Measurements from ENCODE around the gene TMCC2. TPM values are rescaled to one million over a fixed set of nuclear protein-coding genes. Genes with fewer than 3 reads are reported as not detected.

Gene TMCC2
- polyA plus RNA-seq, 4 donors, result 6.3 to 8.3 (median 7.6) TPM

DNA sequence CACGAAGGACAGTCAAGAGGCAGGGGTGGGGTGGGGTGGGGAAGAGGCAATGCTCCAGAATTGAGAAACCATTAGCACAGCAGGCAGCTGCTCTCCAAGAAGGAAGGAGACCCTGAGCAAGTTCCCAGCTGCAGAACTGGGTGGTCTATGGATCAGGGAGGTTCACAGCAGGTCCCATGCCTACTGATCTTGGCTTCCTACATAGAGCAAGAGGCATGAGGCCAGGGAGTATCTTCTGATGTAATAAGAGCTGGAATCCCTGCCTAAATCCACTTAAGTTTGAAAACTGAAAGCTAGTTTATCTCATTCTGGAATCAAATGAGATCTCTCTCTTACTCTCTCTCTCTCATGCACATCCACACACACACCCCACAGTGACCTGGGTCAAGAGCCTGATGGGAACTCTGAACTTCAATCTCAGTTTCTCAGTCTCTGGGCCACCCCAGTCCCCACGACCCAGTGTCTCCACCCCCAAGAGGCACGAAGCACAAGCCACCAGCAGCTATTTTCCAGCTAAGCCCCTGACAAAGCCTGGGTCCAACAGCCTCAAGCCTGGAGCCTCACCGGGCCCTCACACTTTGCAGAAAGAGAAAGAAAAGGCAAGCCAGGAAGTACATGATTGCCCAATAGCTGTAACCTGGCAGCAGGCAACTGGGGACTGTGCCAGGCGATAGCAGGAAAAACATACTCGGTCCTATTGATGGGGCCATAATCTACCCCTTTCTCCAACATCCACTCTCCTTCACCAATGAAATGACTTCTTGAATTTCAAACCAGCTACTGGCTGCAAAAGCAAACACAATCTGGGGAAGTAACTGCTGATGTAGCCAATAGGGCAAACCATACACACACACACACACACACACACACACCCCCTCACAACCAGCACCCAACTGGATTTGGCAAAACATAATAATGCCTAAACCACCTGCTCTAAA is 91.6 kb downstream of the TMCC2 start:
- DNase-seq (ENCODE audit: low read depth in 4 of 4, low spot score in 3 of 4), result no peak

DNA sequence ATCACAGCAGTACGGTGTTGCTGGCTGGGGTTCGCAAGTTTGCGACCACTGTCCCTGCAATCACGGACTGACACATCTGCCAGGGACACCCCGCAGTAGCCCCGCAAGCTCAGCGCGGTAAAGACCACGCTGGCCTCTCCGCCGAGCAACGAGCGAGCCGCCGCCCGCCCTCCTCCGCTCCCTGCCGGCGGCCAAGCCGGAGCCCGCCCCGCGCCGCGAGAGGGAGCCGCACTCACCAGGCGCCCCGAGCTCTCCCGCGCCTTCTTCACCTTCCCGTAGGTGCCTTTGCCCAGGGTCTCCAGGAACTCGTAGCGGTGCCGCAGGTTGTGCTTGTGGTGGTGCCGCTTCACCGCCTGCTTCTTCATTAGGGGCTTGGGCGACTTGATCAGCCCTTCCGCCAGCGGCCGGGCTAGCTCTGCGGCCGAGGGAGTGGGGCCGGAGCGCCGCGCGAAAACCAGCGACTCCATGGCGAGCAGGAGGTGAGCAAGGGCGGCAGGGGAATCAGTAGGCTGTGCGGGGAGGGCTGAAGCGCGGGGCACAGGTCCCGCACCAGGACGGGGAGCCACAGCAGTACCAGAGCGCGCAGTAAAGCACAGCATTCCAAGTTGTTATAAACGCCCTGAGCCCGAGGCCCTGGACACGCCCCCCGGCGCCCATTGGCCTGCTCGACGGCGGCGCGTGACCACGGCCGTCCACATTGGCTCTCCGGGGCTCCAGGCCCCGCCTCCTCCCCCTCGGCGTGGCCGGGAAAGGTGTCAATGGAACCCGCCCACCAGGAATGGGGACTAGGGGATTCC is 93.6 kb downstream of the TMCC2 start, which contains the start of gene NUAK2:
NUAK2 (minus strand) TSS at position 584 of the 797 bp plus-strand sequence; CDS start at position 467, 117 bp downstream.
- DNase-seq (ENCODE audit: low read depth in 4 of 4, low spot score in 3 of 4), result peak in 3 of 4 donors; percentile 76 to 83 (median 83)

GRCh38 chr1:205321959-205322283 is 94.2 kb downstream of the TMCC2 start:
- DNase-seq (ENCODE audit: low read depth in 4 of 4, low spot score in 3 of 4), result no peak

Other genes starting within 250 kb of the TMCC2 start
- gene CNTN2, start 184.7 kb upstream of the TMCC2 start, polyA plus RNA-seq (ENCODE audit: insufficient read length in 4 of 4), result 1 to 10 TPM in 1 of 4 donors, under 1 TPM in 3; 0.73 to 1.0 (median 0.82) TPM
- gene TMEM81, start 143.5 kb upstream of the TMCC2 start, polyA plus RNA-seq (ENCODE audit: insufficient read length in 4 of 4), result 1 to 10 TPM; 3.2 to 4.0 (median 3.9) TPM
- 10 to 100 TPM; 19.2 to 22.9 (median 21.0) TPM for gene RBBP5, start 106.0 kb upstream of the TMCC2 start, polyA plus RNA-seq (ENCODE audit: insufficient read length in 4 of 4)
- gene DSTYK, start 16.2 kb upstream of the TMCC2 start, polyA plus RNA-seq (ENCODE audit: insufficient read length in 4 of 4), result 10 to 100 TPM; 18.6 to 21.6 (median 20.7) TPM
- 10 to 100 TPM in 3 of 4 donors, 1 to 10 TPM in 1; 7.6 to 12.5 (median 11.1) TPM for gene NUAK2, start 93.8 kb downstream of the TMCC2 start, polyA plus RNA-seq (ENCODE audit: insufficient read length in 4 of 4)
- gene KLHDC8A, start 129.0 kb downstream of the TMCC2 start, polyA plus RNA-seq (ENCODE audit: insufficient read length in 4 of 4), result 1 to 10 TPM; 1.5 to 2.4 (median 2.2) TPM
- gene LEMD1, start 194.1 kb downstream of the TMCC2 start, polyA plus RNA-seq (ENCODE audit: insufficient read length in 4 of 4), result 1 to 10 TPM; 2.8 to 3.9 (median 3.4) TPM
- 1 to 10 TPM; 2.9 to 3.0 (median 3.0) TPM for gene BLACAT1, start 228.1 kb downstream of the TMCC2 start, polyA plus RNA-seq (ENCODE audit: insufficient read length in 4 of 4)